Thoracic aorta (tissue), 2 donors: ENCODE results near the gene TNS4. TPM values are rescaled to one million over a fixed set of nuclear protein-coding genes. Genes with fewer than 3 reads are reported as not detected.

Source experiments
- ATAC-seq: fragments of 150-250 bp; one replicate; pipeline ENCODE4 v1.8.0; 2017; ENCODE audit warnings: low read depth; ENCODE audit not compliant: insufficient number of reproducible peaks, low FRiP score
- DNase-seq: peaks from one replicate; pipeline ENCODE4 v3.0.0-alpha.2; 2020; ENCODE audit warnings: low spot score
- H3K27ac ChIP-seq, 2 donors: fragments of 200-600 bp; sonication (generic); 1 replicate in 1 of 2; 2 replicates in 1 of 2; pipeline ENCODE4 v1.5.1; 2016; ENCODE audit warnings: mild to moderate bottlenecking in 2 of 2, moderate library complexity in 2 of 2
- H3K27me3 ChIP-seq: fragments of 200-600 bp; sonication (generic); replicated peaks from 2 replicates; pipeline ENCODE4 v1.6.0; 2016; ENCODE audit warnings: mild to moderate bottlenecking; ENCODE audit not compliant: insufficient read depth
- H3K36me3 ChIP-seq: fragments of 200-600 bp; sonication (generic); one replicate; pipeline ENCODE4 v1.5.1; 2016
- H3K4me1 ChIP-seq, 2 donors: fragments of 200-600 bp; sonication (generic); 1 replicate in 1 of 2; 2 replicates in 1 of 2; pipeline versions ENCODE4 v1.5.1 to v1.6.0; 2016; ENCODE audit warnings: low read depth in 2 of 2, mild to moderate bottlenecking in 1 of 2; ENCODE audit not compliant: control insufficient read depth in 1 of 2
- H3K4me3 ChIP-seq: fragments of 200-600 bp; sonication (generic); 2 replicates; pipeline ENCODE4 v1.5.1; 2016; ENCODE audit warnings: mild to moderate bottlenecking
- H3K9me3 ChIP-seq: fragments of 200-600 bp; sonication (generic); 2 replicates; pipeline ENCODE4 v1.5.1; 2016
- total RNA-seq, 2 donors: library from RNA; depleted of rRNA; stranded (reverse); fragments of >200 nt; gene quantifications; one replicate each; pipeline versions ENCODE4 v1.1.0 to v1.2.3, GENCODE V29; 2016
- TF ChIP-seq, protein P1 (sequence below): fragments of 200-600 bp; sonication (generic); IDR thresholded peaks from one replicate; pipeline ENCODE4 v1.5.1; 2019; ENCODE audit warnings: antibody characterized with exemption

TNS4 gene
- total RNA-seq, 2 donors from 2014 or later: 0.14 to 0.78 TPM

DNA sequence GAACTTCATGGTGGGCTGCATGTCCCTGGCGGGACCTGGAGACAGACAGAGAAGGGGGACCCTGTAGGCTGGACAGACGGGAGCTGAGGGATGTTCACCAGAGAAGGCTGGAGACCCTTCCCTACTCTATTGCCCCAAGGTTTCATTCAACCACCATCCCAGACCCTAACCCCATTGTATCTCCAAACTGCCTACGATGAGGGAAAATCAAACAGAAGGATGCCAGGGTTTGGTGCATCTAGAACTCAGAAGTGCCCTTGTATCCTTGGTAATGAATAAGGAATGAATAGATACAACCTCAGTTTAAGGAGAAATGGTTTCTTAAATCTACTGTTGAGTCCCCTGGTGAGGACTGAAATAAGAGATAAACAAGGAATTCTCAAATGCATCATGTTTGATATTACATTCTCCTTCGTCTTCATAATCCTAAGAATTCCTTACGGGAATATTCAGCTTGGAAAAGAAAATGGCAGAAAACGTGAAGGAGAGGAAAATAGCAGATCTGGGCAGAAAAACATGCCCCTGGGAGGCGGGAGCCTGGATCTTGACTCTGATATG, 16.4 kb downstream of the TNS4 start:
- no peaks in the 10 kb centered on the region for H3K36me3 ChIP-seq
- H3K4me3 ChIP-seq: no peak overlapping the region
- H3K27ac ChIP-seq: no peak overlapping the region
- H3K9me3 ChIP-seq: no peaks in the 10 kb centered on the region
- TF ChIP-seq, protein P1, sequence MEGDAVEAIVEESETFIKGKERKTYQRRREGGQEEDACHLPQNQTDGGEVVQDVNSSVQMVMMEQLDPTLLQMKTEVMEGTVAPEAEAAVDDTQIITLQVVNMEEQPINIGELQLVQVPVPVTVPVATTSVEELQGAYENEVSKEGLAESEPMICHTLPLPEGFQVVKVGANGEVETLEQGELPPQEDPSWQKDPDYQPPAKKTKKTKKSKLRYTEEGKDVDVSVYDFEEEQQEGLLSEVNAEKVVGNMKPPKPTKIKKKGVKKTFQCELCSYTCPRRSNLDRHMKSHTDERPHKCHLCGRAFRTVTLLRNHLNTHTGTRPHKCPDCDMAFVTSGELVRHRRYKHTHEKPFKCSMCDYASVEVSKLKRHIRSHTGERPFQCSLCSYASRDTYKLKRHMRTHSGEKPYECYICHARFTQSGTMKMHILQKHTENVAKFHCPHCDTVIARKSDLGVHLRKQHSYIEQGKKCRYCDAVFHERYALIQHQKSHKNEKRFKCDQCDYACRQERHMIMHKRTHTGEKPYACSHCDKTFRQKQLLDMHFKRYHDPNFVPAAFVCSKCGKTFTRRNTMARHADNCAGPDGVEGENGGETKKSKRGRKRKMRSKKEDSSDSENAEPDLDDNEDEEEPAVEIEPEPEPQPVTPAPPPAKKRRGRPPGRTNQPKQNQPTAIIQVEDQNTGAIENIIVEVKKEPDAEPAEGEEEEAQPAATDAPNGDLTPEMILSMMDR: no peak
- no peak for ATAC-seq
- peaks cover 0 to 6% of the 10 kb centered on the region in 2 donors for H3K4me1 ChIP-seq
- DNase-seq: no peak
- H3K27me3 ChIP-seq: no peaks in the 10 kb centered on the region

DNA sequence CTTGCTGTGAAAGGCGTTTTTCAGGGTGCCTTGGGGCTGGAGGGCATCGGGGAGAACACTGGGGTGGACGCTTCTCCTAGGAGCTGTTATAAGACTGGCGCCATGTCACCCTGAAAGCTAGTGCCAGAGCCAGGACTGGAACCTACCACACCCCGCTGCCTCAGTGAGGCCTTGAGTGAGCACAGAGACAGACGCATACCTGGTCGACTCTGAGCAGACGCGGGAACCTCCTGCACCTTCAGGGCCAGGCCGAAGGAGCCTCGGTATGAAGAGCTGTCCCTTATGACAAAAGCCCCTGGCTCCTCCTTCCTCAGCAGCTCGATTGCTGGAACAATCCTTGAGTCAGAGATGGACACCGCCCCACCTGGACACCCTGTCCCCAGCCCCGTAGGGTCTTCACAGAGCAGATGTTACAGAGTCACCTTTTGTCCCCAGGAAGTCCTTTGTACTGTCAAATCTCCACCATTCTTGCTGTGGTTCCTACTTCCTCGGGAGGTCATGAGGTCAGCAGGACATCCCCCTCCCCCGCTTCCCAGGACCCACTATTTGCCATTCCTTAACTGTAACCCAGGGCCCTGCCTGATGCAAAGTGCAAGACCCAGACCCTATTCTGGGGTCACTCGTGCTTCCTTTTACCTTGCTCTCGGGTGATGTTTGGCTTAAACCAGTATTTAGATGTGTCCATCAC, 17.0 kb downstream of the TNS4 start:
- no peaks in the 10 kb centered on the region for H3K9me3 ChIP-seq
- H3K4me1 ChIP-seq: peaks cover 0 to 6% of the 10 kb centered on the region in 2 donors
- TF ChIP-seq, protein P1: no peak
- DNase-seq (no peak), ATAC-seq (no peak)
- no peak overlapping the region for H3K27ac ChIP-seq
- H3K4me3 ChIP-seq: no peak overlapping the region
- H3K27me3 ChIP-seq: no peaks in the 10 kb centered on the region
- H3K36me3 ChIP-seq: no peaks in the 10 kb centered on the region

DNA sequence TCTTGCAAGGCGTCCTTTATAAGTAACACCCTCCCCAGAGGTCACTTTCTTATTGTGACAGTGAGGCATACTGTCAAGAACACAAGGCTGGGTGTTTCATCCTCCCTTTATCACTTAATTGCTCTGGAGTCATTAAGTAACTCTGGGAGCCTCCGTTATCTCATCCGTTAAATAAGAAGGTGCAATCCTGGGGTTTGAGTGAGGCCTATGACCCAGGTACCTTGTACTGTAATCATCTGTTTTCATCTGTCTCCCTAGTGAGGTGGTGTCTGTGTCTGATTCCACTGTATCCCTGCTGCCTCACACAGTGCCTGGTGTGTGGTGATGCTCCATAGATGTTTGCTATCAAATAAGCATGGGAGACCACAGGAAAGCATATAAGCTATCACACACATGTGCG, 17.7 kb downstream of the TNS4 start:
- Histone ChIP-seq H3K27ac (no peak overlapping the region), H3K36me3 (no peaks in the 10 kb centered on the region), H3K4me3 (no peak overlapping the region), H3K27me3 (no peaks in the 10 kb centered on the region), H3K4me1 (peaks cover 0 to 6% of the 10 kb centered on the region in 2 donors), H3K9me3 (no peaks in the 10 kb centered on the region)
- ATAC-seq (no peak), DNase-seq (no peak)
- TF ChIP-seq, protein P1: no peak

DNA sequence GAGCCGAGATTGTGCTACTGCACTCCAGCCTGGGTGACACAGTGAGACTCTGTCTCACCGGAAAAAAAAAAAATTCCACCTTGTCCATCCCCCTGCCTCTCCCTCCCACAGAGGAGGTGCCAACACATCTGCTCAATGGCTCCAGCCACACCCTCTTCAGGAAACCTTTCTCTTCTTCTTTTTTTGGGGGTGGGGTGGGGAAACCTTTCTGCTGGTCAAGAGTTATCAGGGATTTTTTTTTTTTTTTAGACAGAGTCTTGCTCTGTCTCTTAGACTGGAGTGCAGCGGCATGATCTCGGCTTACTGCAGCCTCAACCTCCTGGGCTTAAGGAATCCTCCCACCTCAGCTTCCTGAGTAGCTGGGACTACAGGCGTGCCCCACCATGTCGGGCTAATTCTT, 18.7 kb downstream of the TNS4 start:
- Histone ChIP-seq H3K27me3 (no peaks in the 10 kb centered on the region), H3K27ac (no peak overlapping the region), H3K4me3 (no peak overlapping the region), H3K9me3 (no peaks in the 10 kb centered on the region), H3K36me3 (no peaks in the 10 kb centered on the region), H3K4me1 (peaks cover 0 to 2% of the 10 kb centered on the region in 2 donors)
- TF ChIP-seq, protein P1: no peak
- ATAC-seq (no peak), DNase-seq (no peak)

DNA sequence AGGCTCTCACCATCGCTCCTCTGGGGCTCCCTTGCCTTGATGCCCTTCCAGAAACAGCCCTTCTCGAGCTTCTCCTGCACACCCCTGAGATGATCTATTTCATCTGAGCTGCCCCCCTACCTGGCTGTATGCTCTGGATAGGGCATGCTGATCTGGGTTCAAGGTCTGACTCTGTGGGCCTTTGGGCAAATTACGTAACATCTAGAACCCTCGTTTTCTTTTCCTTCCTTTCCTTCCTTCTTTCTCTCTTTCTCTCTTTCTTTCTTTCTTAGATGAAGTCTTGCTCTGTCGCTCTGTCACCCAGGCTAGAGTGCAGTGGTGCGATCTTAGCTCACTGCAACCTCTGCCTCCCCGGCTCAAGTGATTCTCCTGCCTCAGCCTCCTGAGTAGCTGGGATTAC, 20.3 kb downstream of the TNS4 start:
- DNase-seq: no peak
- Histone ChIP-seq H3K9me3 (no peaks in the 10 kb centered on the region), H3K27ac (no peak overlapping the region), H3K4me3 (no peak overlapping the region), H3K36me3 (no peaks in the 10 kb centered on the region), H3K4me1 (peaks cover 0 to 5% of the 10 kb centered on the region in 2 donors), H3K27me3 (no peaks in the 10 kb centered on the region)
- TF ChIP-seq, protein P1: no peak
- ATAC-seq: no peak
